DND-41 (cell line): ENCODE measurements around the gene NSDHL.

Experiments used
- EZH2 ChIP-seq: IDR thresholded peaks from 3 replicates; pipeline ENCODE4 v1.6.1; 2012; ENCODE audit warnings: borderline replicate concordance, low read depth, mild to moderate bottlenecking, moderate library complexity, low read length, inconsistent platforms; ENCODE audit not compliant: severe bottlenecking
- TF ChIP-seq, protein P1 (sequence below): IDR thresholded peaks from 2 replicates; pipeline ENCODE4 v1.5.1; 2012; ENCODE audit warnings: borderline replicate concordance, low read length, moderate library complexity, mild to moderate bottlenecking; ENCODE audit not compliant: poor library complexity, severe bottlenecking; ENCODE audit errors: extremely low read depth

GRCh38 chrX:152869972-152870371, 39.1 kb downstream of the NSDHL start:
- TF ChIP-seq, protein P1, sequence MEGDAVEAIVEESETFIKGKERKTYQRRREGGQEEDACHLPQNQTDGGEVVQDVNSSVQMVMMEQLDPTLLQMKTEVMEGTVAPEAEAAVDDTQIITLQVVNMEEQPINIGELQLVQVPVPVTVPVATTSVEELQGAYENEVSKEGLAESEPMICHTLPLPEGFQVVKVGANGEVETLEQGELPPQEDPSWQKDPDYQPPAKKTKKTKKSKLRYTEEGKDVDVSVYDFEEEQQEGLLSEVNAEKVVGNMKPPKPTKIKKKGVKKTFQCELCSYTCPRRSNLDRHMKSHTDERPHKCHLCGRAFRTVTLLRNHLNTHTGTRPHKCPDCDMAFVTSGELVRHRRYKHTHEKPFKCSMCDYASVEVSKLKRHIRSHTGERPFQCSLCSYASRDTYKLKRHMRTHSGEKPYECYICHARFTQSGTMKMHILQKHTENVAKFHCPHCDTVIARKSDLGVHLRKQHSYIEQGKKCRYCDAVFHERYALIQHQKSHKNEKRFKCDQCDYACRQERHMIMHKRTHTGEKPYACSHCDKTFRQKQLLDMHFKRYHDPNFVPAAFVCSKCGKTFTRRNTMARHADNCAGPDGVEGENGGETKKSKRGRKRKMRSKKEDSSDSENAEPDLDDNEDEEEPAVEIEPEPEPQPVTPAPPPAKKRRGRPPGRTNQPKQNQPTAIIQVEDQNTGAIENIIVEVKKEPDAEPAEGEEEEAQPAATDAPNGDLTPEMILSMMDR = no peak
- TF ChIP-seq EZH2 = no peak
